K562 (cell line): ENCODE data around the gene MARCHF7. TPM values are rescaled to one million over a fixed set of nuclear protein-coding genes. Genes with fewer than 3 reads are reported as not detected.
A peak's percentile ranks its signal among the peaks of the same experiment; 100 is the strongest.

Experiments
- ATAC-seq: fragments of 200-7000 bp; cut with Tn5 transposase; 3 replicates; pipeline ENCODE4 v1.9.1; 2020; ENCODE audit warnings: moderate library complexity
- BruUV-seq: library from RNA; stranded (reverse); fragments of 400-500 nt; replicated peaks from 2 replicates; lab custom pipeline; 2021; lab: Mats Ljungman, UMichigan
- CTCF ChIA-PET: fragments of 300-600 bp; formaldehyde crosslinking; extraction: SDS; loops from one replicate; lab custom pipeline; 2021; ENCODE audit warnings: low intra/inter-chr PET ratio; lab: Yijun Ruan, JAX
- POLR2A ChIA-PET: fragments of 300-600, 350-650 bp; sonication (Branson Sonifier 250); formaldehyde crosslinking; extraction: SDS; loops from one replicate; lab custom pipeline; 2021; ENCODE audit warnings: antibody characterized with exemption, inconsistent platforms; lab: Yijun Ruan, JAX
- DNase-seq, 4 experiments: peaks; one replicate each; pipeline versions ENCODE4 v3.0.0 to v3.0.0-alpha.2; 2011 to 2018; ENCODE audit warnings: low spot score in 3 of 4, mixed read lengths in 3 of 4; ENCODE audit errors: extremely low read depth in 1 of 4
- FAIRE-seq: peaks from 2 replicates; lab custom pipeline; 2011; peaks lifted over from hg19 to GRCh38; lab: Jason Lieb, UNC
- H2AFZ ChIP-seq: 2 replicates; pipeline ENCODE4 v1.6.0; 2011; ENCODE audit warnings: low read depth, low read length, control low read depth, inconsistent platforms
- H3K27ac ChIP-seq: fragments of 200-600 bp; 3 replicates; pipeline ENCODE4 v1.8.0; 2011; ENCODE audit warnings: low read depth, mild to moderate bottlenecking, control low read depth, inconsistent platforms, low read length, moderate library complexity, mixed read lengths; ENCODE audit errors: extremely low read depth
- H3K27me3 ChIP-seq, 2 experiments: fragments of 300-600 bp in 1 of 2; 2 replicates in 1 of 2; 3 replicates in 1 of 2; pipeline versions ENCODE4 v1.6.0 to v1.8.0; 2011; ENCODE audit warnings: inconsistent platforms in 2 of 2, low read length in 2 of 2, mild to moderate bottlenecking in 1 of 2, mixed read lengths in 1 of 2, moderate library complexity in 1 of 2; ENCODE audit not compliant: control insufficient read depth in 2 of 2, insufficient read depth in 2 of 2
- H3K36me3 ChIP-seq: fragments of 300-600 bp; 3 replicates; pipeline ENCODE4 v1.8.0; 2011; ENCODE audit warnings: mild to moderate bottlenecking, low read length, inconsistent platforms; ENCODE audit not compliant: control insufficient read depth, insufficient read depth
- H3K4me1 ChIP-seq, 2 experiments: fragments of 200-600 bp in 1 of 2; replicated peaks in 1 of 2; 2 replicates in 1 of 2; 3 replicates in 1 of 2; pipeline versions ENCODE4 v1.5.1 to v1.8.0; 2011; ENCODE audit warnings: inconsistent platforms in 2 of 2, low read length in 2 of 2, mild to moderate bottlenecking in 1 of 2, mixed read lengths in 1 of 2, moderate library complexity in 1 of 2; ENCODE audit not compliant: control insufficient read depth in 2 of 2, insufficient read depth in 2 of 2
- H3K4me2 ChIP-seq: 2 replicates; pipeline ENCODE4 v1.6.1; 2011; ENCODE audit warnings: low read length, control low read depth, inconsistent platforms, mixed read lengths; ENCODE audit not compliant: insufficient read depth
- H3K4me3 ChIP-seq: fragments of 200-600 bp; sonication (generic), shearing (Covaris generic); 2 replicates; pipeline ENCODE4 v1.5.1; 2016; ENCODE audit warnings: control low read depth, inconsistent platforms
- H3K79me2 ChIP-seq: fragments of 200-600 bp; 3 replicates; pipeline ENCODE4 v1.8.0; 2011; ENCODE audit warnings: low read length, inconsistent platforms; ENCODE audit not compliant: control insufficient read depth, insufficient read depth
- H3K9ac ChIP-seq, 2 experiments: 2 replicates each; pipeline versions ENCODE4 v1.6.0 to v1.6.1; 2011; ENCODE audit warnings: low read depth in 2 of 2, low read length in 2 of 2, control low read depth in 1 of 2, inconsistent platforms in 1 of 2, mild to moderate bottlenecking in 1 of 2, mixed read lengths in 1 of 2; ENCODE audit not compliant: insufficient read depth in 1 of 2
- H3K9me1 ChIP-seq: one replicate; pipeline ENCODE4 v1.6.0; 2011; ENCODE audit warnings: inconsistent platforms, mild to moderate bottlenecking, low read length, moderate library complexity; ENCODE audit not compliant: control insufficient read depth, insufficient read depth
- H3K9me3 ChIP-seq: replicated peaks from 2 replicates; pipeline ENCODE4 v1.5.1; 2011; ENCODE audit warnings: low read depth, low read length, inconsistent platforms; ENCODE audit not compliant: control insufficient read depth, insufficient read depth
- H4K20me1 ChIP-seq: replicated peaks from 2 replicates; pipeline ENCODE4 v1.6.1; 2011; ENCODE audit warnings: low read length, inconsistent platforms, mixed read lengths; ENCODE audit not compliant: control insufficient read depth, insufficient read depth
- ATF3 ChIP-seq, 2 experiments: fragments of 450-650 bp in 1 of 2; sonication (generic) in 1 of 2; formaldehyde crosslinking in 1 of 2; IDR thresholded peaks in 1 of 2; conservative IDR thresholded peaks in 1 of 2; 2 replicates each; pipeline versions ENCODE4 v1.6.1 to v1.8.1; 2016 to 2023; ENCODE audit warnings: mild to moderate bottlenecking in 2 of 2, moderate library complexity in 2 of 2, inconsistent platforms in 1 of 2, missing genetic modification reagents in 1 of 2
- BCLAF1 ChIP-seq, 2 experiments: fragments of 450-650 bp in 1 of 2; IDR thresholded peaks; 2 replicates each; pipeline ENCODE4 v1.6.1; 2011 to 2017; ENCODE audit warnings: low read depth in 2 of 2, antibody characterized with exemption in 1 of 2, borderline replicate concordance in 1 of 2, low read length in 1 of 2, mild to moderate bottlenecking in 1 of 2, mixed read lengths in 1 of 2; ENCODE audit not compliant: control insufficient read depth in 1 of 2
- CGGBP1 ChIP-seq: fragments of 250-450 bp; sonication (Bioruptor Pico); IDR thresholded peaks from 2 replicates; pipeline ENCODE4 v1.9.0; 2021; ENCODE audit warnings: mild to moderate bottlenecking
- CLOCK ChIP-seq: fragments of 250-450 bp; sonication (Bioruptor Pico); IDR thresholded peaks from 2 replicates; pipeline ENCODE4 v1.4.0; 2020; ENCODE audit warnings: mild to moderate bottlenecking, moderate library complexity, borderline replicate concordance
- FIP1L1 ChIP-seq: fragments of 200-400 bp; formaldehyde crosslinking; IDR thresholded peaks from 2 replicates; pipeline ENCODE4 v1.6.1; 2018; ENCODE audit warnings: mild to moderate bottlenecking, low read depth, low read length; ENCODE audit not compliant: poor library complexity, severe bottlenecking
- MLX ChIP-seq, 2 experiments: fragments of 450-650 bp in 1 of 2; sonication (generic) in 1 of 2; formaldehyde crosslinking; conservative IDR thresholded peaks; 2 replicates each; pipeline versions ENCODE4 v1.4.0 to v1.8.1; 2020 to 2022; ENCODE audit warnings: mild to moderate bottlenecking in 1 of 2, missing genetic modification reagents in 1 of 2
- PYGO2 ChIP-seq: fragments of 450-650 bp; IDR thresholded peaks from 2 replicates; pipeline ENCODE4 v1.6.1; 2016; ENCODE audit warnings: mild to moderate bottlenecking, missing genetic modification characterization, moderate library complexity, missing compliant biosample characterization
- SP1 ChIP-seq: sonication (generic); formaldehyde crosslinking; IDR thresholded peaks from 2 replicates; pipeline ENCODE4 v1.8.1; 2022; ENCODE audit warnings: mild to moderate bottlenecking, missing genetic modification reagents
- TCF15 ChIP-seq: fragments of 250-450 bp; sonication (Bioruptor Pico); IDR thresholded peaks from 2 replicates; pipeline ENCODE4 v1.8.0; 2022; ENCODE audit warnings: moderate library complexity, mild to moderate bottlenecking, inconsistent platforms
- YY1 ChIP-seq, 3 experiments: IDR thresholded peaks; 2 replicates each; pipeline ENCODE4 v1.6.1; 2011; ENCODE audit warnings: low read length in 2 of 3, mild to moderate bottlenecking in 2 of 3, moderate library complexity in 2 of 3, borderline replicate concordance in 1 of 3, control low read depth in 1 of 3, low read depth in 1 of 3; ENCODE audit not compliant: insufficient read depth in 3 of 3, insufficient replicate concordance in 2 of 3, control insufficient read depth in 1 of 3, insufficient read length in 1 of 3; ENCODE audit errors: extremely low read depth in 1 of 3
- ZC3H4 ChIP-seq: sonication (generic); formaldehyde crosslinking; IDR thresholded peaks from 2 replicates; pipeline ENCODE4 v1.9.0; 2021; ENCODE audit warnings: missing genetic modification reagents, borderline replicate concordance
- WGBS: fragments of 100-300 bp; shearing (Covaris generic); methylation state at CpG from one replicate; pipeline ENCODE4 v1.1.6; 2016; ENCODE audit warnings: low coverage, mixed read lengths; ENCODE audit not compliant: insufficient coverage; ENCODE audit errors: missing lambda C conversion rate; 5-methylcytosine and 5-hydroxymethylcytosine counted together
- in situ Hi-C: fragments of 300-500 bp; cut with MboI; formaldehyde crosslinking; loops from 4 replicates; pipeline ENCODE4 v1.15.0; 2018; ENCODE audit warnings: inconsistent platforms, mixed read lengths
- intact Hi-C: fragments of 100-400 bp; cut with micrococcal nuclease; formaldehyde crosslinking; loops from 2 replicates; pipeline ENCODE4 v1.14.2; 2022
- polyA plus RNA-seq, 8 experiments: library from polyadenylated mRNA; depleted of rRNA in 4 of 8; stranded (reverse) in 5 of 8; unstranded in 3 of 8; fragments of >200 nt; fragmentation: Nextera tagmentation in 2 of 8; fragmentation: Illumina TruSeq in 1 of 8; extraction: Ambion mirVana in 2 of 8; extraction: Trizol in 1 of 8; gene quantifications; 2 replicates each; pipeline versions ENCODE4 v1.2.1 to v1.2.3, GENCODE V29; 2011 to 2014; ENCODE audit warnings: inconsistent platforms in 1 of 8, missing spikeins in 1 of 8
- total RNA-seq, 7 experiments: library from RNA; depleted of rRNA in 6 of 7; stranded (reverse); fragments of >200 nt in 6 of 7; fragmentation: Illumina TruSeq in 2 of 7; extraction: Trizol in 2 of 7; gene quantifications; 2 replicates each; pipeline versions ENCODE4 v1.2.1 to v1.2.3, GENCODE V29; 2011 to 2021; ENCODE audit warnings: low replicate concordance in 1 of 7

The MARCHF7 gene
- total and polyA plus RNA-seq, 9 of the 15 experiments (the other 6 are each of a cell fraction or from before 2014, with no cell fraction given): 58.2 to 137 (median 86.7) TPM

GRCh38 chr2:159677654-159678053 lies 34.7 kb upstream of the MARCHF7 start:
- no peaks in the 10 kb centered on the region for H3K9me3 ChIP-seq
- ATAC-seq: no peak
- H3K9me1 ChIP-seq: no peaks in the 10 kb centered on the region
- no peaks in the 10 kb centered on the region for H3K27me3 ChIP-seq
- ChIA-PET POLR2A (no interaction called here), CTCF (interaction anchor here (0.6 kb wide), 1 partner anchor 501 kb away, joined by 4 read pairs; no protein-coding TSS in a partner anchor)
- H3K9ac ChIP-seq: no peak overlapping the region
- no peaks in the 10 kb centered on the region for H3K79me2 ChIP-seq
- H3K4me3 ChIP-seq: no peak overlapping the region
- intact Hi-C loops (loop anchor here (5.0 kb wide), 1 partner anchor 120 kb away; no protein-coding TSS in a partner anchor), in situ Hi-C loops (no loop called here)
- 17% methylated on average over 1 of the region's 1 CpG for WGBS
- no peaks in the 10 kb centered on the region for H4K20me1 ChIP-seq
- DNase-seq: no peak
- H3K36me3 ChIP-seq: no peaks in the 10 kb centered on the region
- no peaks in the 10 kb centered on the region for H3K4me1 ChIP-seq
- peak; percentile 40 for FAIRE-seq
- no TSS peak for BruUV-seq
- H3K27ac ChIP-seq: no peak overlapping the region
- no peak overlapping the region for H3K4me2 ChIP-seq
- no peak overlapping the region for H2AFZ ChIP-seq
- no peak for TF ChIP-seq ZC3H4 (CRISPR knock-in tag)
- no peak for TF ChIP-seq FIP1L1
- TF ChIP-seq SP1 (CRISPR knock-in tag): no peak
- no peak for TF ChIP-seq MLX (CRISPR knock-in tag; conservative IDR thresholded peaks at IDR 0.05)
- TF ChIP-seq ATF3 (IDR thresholded peaks at IDR 0.05): no peak
- no peak for TF ChIP-seq ATF3 (CRISPR knock-in tag; conservative IDR thresholded peaks at IDR 0.05)
- no peak for TF ChIP-seq CGGBP1 (CRISPR knock-in tag)
- TF ChIP-seq BCLAF1 (IDR thresholded peaks at IDR 0.05; ENCODE audit: borderline replicate concordance in 1 of 2, control insufficient read depth in 1 of 2, low read depth in 2 of 2, low read length in 1 of 2): no peak
- TF ChIP-seq TCF15 (CRISPR knock-in tag): no peak
- TF ChIP-seq CLOCK (CRISPR knock-in tag): no peak
- TF ChIP-seq PYGO2: no peak
- no peak for TF ChIP-seq YY1 (IDR thresholded peaks at IDR 0.05; ENCODE audit: borderline replicate concordance in 1 of 3, control insufficient read depth in 1 of 3, extremely low read depth in 1 of 3, insufficient read depth in 3 of 3, insufficient read length in 1 of 3, insufficient replicate concordance in 2 of 3, low read depth in 1 of 3, low read length in 2 of 3)
